Stimulated activated CD8-positive, alpha-beta memory T cell treated with anti-CD3 and anti-CD28 coated beads, Interleukin-4, amount 100 ng/mL, for 4 hours (primary cell): ENCODE data around the gene RAB14.
"Not testable (repeated sequence)": the region's sequence is repeated elsewhere in the genome, so short reads cannot be mapped to it uniquely, and the experiment has no call there.

Experiments used
- DNase-seq, 2 donors: peaks; one replicate each; pipeline ENCODE4 v3.0.0-alpha.2; 2020; ENCODE audit warnings: low read depth in 2 of 2, low spot score in 1 of 2

RAB14 gene

GRCh38 chr9:121192518-121192917 is 9.2 kb downstream of the RAB14 start:
- no peak for DNase-seq

GRCh38 chr9:121191235-121191634 is 10.4 kb downstream of the RAB14 start:
- DNase-seq = no peak

DNA sequence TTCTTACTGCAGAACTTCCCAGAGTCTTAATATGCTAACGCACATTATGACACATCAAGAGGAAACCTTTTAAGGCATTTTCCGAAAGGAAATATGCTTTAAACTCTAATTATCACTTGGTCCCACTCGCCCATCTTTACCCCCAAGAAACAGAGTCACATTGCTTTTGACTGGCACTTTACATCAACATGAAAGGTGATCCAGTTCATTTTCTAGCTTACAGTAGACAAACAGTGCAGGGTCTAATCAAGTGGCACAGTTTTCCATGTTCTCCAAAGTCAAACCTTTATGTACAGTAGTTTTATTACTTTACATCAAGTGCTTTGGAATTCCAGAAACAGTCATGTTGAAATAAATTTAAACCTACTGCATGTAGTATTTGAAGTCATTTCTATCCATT is 12.0 kb downstream of the RAB14 start:
- DNase-seq = no peak

DNA sequence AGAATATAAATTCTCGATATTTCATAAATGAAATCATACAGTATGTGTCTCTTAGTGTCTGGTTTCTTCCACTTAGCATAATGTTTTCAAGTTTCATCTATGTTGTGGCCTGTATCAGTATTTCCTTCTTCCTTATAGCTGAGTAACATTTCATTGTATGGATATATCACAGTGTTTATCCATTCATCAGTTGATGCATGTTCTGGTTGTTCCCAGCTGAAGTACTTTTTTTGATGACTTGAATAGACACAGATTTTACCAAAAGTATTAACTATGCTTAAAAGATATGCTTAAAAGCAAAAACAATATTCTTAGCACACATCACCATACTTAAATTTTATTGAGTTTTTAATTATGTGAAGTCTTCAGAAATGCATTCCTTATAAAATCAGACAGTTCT is 12.7 kb downstream of the RAB14 start:
- DNase-seq = no peak

- no peak for DNase-seq
Measured at GRCh38 chr9:121187636-121188305, 13.9 kb downstream of the RAB14 start.

GRCh38 chr9:121185774-121186403 is 15.8 kb downstream of the RAB14 start:
- no peak for DNase-seq

DNA sequence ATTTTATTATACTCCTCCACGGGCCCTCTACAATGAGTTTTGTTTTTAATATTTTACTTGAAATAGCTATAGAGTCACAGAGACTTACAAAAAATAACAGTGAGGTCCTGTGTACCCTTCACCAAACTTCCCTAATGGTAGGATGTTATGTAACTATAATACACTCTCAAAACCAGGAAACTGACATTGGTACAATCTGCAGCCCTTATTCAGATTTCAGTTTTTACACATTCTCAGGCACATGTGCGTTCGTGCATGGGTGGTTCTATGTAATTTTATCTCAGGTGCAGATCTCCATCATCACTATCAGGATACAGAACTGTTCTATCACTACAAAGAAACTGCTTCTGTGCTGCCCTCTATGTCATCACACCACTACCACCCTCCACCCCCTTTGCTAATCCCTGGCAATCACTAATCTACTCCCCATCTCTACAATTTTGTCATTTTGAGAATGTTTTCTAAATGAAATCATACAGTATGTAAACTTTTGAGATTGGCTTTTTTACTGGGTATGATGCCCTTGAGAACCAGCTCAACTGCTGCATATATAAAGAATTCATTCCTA is 16.4 kb downstream of the RAB14 start:
- no peak for DNase-seq

GRCh38 chr9:121184463-121184862 is 17.2 kb downstream of the RAB14 start:
- no peak for DNase-seq

GRCh38 chr9:121183666-121184423 is 17.8 kb downstream of the RAB14 start:
- DNase-seq = no peak

DNA sequence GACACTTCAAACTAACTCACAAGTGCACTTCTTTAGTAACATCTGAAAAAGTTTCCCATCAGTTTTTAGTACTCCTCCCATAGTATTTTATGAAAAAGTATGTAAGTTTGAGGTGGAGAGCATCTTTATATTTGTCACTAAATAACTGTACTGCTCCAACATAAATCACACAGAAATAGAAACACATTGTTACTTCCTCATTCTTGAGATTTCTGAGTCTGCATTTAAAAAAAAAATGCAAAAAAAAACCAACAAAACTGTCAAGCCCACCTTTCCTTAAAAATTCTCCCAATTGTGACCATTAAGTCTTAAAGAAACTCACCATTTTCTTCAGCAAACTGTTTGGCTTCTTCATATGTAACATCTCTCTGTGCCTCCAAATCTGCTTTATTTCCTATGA is 18.7 kb downstream of the RAB14 start:
- DNase-seq = no peak

DNA sequence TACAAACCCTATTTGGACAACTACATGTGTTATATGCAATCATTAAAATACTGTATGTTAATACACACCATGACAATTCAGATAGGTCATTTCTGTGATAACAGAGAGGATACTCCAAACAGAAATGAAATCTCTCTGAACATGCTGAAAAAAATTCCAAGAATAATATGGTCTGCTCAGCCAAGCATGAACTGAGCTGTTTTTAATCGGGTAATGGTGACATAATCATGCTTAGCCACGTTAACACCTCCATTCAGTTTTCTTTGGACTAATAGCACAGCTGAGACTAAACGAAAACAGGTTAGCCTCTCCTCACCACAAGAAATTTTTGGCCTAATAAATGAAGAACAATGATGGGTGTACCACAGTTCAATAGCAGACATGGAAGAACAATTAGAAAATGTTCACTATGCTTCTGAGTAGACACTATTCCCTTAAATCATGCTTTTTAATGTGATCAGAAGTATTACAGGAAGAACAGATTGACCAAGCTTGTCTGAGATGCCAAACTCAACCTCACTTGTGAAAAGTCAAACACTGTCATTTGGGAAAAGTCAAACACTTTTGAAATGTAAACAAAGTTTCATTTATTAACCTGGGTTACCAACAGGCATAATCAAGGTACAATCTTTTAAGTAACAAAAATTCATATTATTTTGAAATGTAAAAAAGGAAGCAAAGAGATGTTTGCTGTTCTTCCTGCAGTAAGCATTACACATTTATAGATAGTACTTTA is 19.4 kb downstream of the RAB14 start:
- no peak for DNase-seq

DNA sequence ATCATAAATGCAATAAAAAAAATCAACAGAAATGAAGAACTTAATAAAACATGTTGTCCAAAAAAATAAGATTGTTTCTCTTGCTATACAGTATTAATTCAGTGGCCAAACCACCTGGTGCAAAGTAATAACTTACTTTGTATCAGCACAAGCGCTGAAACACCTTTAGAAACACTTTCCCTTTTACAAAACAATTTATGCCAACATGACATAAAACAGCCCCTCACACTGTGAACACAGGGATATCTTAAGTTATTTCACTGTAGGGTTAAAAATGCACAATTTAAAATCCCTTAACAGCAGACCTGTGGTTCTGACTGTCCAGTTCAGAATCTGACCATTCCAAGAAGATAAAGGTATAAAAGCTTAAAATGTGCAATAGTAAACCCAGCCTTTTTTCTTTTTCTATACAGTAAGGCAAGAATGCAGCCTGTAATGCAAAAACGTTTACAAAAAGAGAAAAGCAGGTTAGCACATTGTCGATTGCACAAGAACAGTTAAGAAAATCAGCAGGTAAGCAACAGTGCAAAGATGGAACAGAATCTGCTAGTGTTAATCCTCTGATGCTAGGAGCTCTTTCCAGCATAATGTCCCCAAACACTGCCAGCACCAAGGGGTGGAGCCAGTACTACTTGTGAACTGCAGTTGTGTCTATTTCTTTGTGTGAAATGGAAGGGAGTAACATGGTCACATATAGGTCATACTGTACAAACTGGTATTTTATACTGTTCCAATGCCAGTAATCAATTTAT is 21.6 kb downstream of the RAB14 start:
- no peak for DNase-seq

DNA sequence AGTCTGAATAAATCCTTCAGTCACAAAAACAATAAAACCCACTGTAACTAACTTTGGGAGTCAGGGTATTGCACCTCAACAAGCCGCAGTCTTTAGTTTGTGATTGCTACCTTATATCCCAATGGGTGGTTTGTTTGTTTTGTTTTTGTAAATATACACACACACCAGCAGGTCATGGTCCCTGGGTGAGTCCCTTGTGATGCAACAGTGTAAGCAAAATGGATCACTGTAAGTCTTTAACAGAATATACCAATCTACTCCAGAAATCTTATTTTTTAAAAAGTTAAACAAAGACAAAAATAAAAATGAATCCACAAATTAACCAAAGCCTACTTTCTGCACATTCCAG is 22.3 kb downstream of the RAB14 start:
- not testable (repeated sequence) for DNase-seq

DNA sequence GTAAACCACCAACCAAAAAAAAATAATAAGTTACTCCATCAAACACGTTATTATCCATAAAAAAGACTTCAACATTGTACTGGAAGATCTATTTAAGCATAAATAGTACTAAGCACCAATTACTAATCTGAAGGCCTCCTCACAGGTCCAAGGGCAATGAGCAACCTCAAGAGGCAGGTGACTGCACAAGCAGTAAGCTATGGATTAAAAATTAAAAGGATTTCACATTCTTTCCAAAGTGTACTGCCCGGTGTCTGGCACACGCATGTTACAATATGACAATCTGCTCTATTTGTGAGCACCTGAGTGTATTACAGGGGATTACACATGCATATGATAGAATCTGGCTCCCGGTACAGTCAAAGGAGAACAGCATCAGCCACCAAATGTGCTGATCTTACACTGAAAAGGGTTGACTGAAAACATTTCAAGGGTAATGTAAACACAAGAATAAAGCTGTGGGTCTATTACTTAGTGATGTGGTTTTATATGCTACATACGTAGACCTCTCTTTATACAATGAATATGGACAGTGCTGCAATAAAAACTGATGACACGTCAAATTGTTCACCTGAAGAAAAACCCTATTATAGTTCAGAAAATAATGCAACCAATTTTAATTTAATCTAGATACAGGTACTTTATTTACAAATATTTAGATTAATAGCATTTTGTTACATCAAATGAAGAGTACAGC is 22.8 kb downstream of the RAB14 start:
- no peak for DNase-seq

- DNase-seq = no peak
Measured at GRCh38 chr9:121173501-121173900, 28.2 kb downstream of the RAB14 start.

DNA sequence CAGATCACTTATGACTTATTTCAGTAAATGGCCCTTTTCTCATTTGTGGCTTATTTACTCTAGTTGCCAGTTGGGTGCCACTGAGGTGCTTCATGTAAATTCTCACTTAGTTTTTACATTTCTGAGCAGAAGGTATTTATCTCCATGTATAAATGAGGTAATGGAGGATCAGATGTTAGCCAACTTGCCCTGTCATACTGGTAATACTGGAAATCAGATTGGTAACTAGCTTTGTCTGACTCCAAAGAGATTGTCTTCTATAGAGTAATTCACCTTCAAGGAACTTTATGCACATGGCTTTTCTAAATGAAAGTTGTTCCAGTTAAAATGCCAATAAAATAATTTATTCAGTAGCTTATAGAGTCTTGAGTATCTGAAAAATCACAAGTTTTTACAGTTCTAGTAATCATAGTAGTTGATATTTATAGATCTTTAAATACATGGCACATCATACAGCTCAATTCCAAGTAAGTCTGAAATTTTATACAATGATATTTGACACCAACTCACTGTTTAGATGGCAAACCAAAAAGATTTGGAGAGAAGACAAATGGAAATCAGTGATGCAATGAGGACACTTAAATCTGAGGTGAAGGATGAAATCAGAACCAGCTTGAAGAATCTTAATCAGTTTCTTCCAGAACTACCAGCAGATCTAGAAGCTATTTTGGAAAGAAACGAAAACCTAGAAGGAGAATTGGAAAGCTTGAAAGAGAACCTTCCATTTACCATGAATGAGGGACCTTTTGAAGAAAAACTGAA is 28.8 kb downstream of the RAB14 start:
- no peak for DNase-seq

GRCh38 chr9:121171236-121171635 is 30.4 kb downstream of the RAB14 start:
- no peak for DNase-seq

DNA sequence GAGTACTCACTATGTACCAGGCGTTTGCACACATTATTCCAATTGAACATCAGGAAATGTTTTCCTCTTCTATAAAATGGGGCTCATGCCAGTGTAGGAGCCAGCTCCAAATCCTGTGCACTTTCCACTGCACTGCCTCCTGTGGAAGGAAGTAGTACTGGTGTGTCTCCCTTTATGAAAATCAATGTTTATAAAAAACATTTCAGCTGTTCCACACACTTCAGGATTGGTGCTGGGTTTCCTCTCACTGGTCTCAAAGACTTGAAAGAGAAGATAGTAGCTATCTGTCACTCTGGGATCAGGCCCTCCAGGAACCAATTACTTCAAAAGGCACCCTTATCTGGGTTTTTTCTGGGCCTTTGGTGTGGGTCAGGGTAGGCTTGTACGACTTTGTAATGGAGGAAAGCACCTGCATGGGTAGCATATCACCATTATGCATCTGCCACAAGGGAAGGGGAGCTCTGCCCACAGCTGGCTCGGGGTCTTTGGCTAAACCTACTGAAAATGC is 32.5 kb downstream of the RAB14 start:
- no peak for DNase-seq

GRCh38 chr9:121168052-121168451 is 33.6 kb downstream of the RAB14 start:
- DNase-seq = no peak
